PFSK-1 (cell line): ENCODE data around the gene ABITRAM.

ENCODE experiments used
- FOXP2 ChIP-seq: optimal IDR thresholded peaks from 2 replicates; pipeline ENCODE3; 2011; ENCODE audit warnings: borderline replicate concordance, control low read depth, inconsistent platforms; ENCODE audit not compliant: insufficient read depth; ENCODE audit errors: extremely low read length, extremely low read depth
- POLR2AphosphoS5 ChIP-seq: IDR thresholded peaks from 2 replicates; pipeline ENCODE4 v1.6.1; 2012; ENCODE audit warnings: low read depth, mild to moderate bottlenecking, control low read depth, low read length, moderate library complexity
- SIN3A ChIP-seq: IDR thresholded peaks from 2 replicates; pipeline ENCODE4 v1.6.1; 2012; ENCODE audit warnings: mild to moderate bottlenecking, low read length, moderate library complexity, borderline replicate concordance; ENCODE audit not compliant: insufficient read depth
- TAF1 ChIP-seq: IDR thresholded peaks from 2 replicates; pipeline ENCODE4 v1.6.1; 2012; ENCODE audit warnings: low read length, control low read depth, borderline replicate concordance; ENCODE audit not compliant: insufficient read depth
- TF ChIP-seq, protein P1 (sequence below), 2 experiments: IDR thresholded peaks; 2 replicates each; pipeline versions ENCODE4 v1.6.1 to v1.8.0; 2011 to 2012; ENCODE audit warnings: low read depth in 2 of 2, low read length in 2 of 2, control low read depth in 1 of 2, inconsistent platforms in 1 of 2, mild to moderate bottlenecking in 1 of 2, moderate library complexity in 1 of 2; ENCODE audit not compliant: insufficient read depth in 1 of 2

DNA sequence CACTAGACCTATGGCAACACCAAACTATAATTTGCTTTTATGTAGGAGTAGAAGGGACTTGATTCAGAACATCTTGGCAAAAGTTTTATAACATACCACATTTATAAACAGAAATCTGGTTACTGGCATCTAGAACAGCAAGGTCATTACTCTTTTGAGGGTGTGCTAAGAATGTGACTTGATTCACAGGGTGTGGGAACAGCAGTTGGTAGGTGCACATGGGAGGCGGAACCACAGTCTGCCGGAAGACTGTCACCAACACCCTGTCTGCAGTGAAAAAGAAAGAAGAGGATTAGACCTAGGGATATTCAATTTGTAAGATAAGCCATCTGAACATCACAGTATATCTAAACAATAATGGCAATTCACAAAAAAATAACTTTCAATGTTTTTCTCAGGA is 23.3 kb upstream of the ABITRAM start:
- TF ChIP-seq, protein P1, sequence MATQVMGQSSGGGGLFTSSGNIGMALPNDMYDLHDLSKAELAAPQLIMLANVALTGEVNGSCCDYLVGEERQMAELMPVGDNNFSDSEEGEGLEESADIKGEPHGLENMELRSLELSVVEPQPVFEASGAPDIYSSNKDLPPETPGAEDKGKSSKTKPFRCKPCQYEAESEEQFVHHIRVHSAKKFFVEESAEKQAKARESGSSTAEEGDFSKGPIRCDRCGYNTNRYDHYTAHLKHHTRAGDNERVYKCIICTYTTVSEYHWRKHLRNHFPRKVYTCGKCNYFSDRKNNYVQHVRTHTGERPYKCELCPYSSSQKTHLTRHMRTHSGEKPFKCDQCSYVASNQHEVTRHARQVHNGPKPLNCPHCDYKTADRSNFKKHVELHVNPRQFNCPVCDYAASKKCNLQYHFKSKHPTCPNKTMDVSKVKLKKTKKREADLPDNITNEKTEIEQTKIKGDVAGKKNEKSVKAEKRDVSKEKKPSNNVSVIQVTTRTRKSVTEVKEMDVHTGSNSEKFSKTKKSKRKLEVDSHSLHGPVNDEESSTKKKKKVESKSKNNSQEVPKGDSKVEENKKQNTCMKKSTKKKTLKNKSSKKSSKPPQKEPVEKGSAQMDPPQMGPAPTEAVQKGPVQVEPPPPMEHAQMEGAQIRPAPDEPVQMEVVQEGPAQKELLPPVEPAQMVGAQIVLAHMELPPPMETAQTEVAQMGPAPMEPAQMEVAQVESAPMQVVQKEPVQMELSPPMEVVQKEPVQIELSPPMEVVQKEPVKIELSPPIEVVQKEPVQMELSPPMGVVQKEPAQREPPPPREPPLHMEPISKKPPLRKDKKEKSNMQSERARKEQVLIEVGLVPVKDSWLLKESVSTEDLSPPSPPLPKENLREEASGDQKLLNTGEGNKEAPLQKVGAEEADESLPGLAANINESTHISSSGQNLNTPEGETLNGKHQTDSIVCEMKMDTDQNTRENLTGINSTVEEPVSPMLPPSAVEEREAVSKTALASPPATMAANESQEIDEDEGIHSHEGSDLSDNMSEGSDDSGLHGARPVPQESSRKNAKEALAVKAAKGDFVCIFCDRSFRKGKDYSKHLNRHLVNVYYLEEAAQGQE (IDR thresholded peaks at IDR 0.05; ENCODE audit: insufficient read depth in 1 of 2, low read depth in 2 of 2, low read length in 2 of 2) = no peak
- TF ChIP-seq POLR2AphosphoS5 (no peak), TAF1 (no peak), SIN3A (no peak), FOXP2 (no peak)
